ENCODE results near the gene SOAT2. TPM values are rescaled to one million over a fixed set of nuclear protein-coding genes. Genes with fewer than 3 reads are reported as not detected.
A peak's percentile ranks its signal among the peaks of the same experiment; 100 is the strongest.

SOAT2 gene
- total and polyA plus RNA-seq, 11 donors, result 0.20 to 0.27 TPM; not detected in 9

DNA sequence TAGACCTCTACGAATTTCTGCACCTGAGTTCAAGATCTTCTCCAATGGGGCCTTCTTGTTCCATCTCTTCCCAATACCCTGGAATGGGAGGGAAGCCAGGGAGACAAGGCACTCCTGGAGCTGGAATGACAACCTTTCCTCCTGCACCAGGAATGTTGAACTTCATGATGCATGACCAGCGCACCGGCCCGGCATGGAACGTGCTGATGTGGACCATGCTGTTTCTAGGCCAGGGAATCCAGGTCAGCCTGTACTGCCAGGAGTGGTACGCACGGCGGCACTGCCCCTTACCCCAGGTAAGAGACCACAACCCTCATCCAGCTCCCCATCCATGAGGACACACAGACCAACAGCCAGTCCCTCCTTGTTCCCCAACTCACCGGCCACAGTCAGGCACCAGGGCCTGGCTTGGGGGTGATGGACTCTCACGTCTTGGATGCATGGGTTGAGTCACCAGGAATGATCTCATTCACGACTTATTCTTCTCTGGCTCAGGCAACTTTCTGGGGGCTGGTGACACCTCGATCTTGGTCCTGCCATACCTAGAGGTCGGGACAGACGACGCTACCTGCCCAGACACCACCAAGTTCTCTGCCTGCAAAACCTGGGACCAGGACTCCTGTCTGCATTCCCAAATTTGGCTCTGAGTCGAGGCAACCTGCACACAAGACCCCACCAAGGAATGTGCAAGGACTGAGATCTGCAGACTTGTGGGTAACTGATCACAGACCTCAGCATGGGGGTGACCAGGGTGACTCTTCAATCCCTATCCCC lies 20.5 kb downstream of the SOAT2 start:
- H3K4me1 ChIP-seq, result no peaks in the 10 kb centered on the region
- ATAC-seq (no peak), DNase-seq (peak in 1 of 5 donors; percentile 12)
- TF ChIP-seq, protein P1, sequence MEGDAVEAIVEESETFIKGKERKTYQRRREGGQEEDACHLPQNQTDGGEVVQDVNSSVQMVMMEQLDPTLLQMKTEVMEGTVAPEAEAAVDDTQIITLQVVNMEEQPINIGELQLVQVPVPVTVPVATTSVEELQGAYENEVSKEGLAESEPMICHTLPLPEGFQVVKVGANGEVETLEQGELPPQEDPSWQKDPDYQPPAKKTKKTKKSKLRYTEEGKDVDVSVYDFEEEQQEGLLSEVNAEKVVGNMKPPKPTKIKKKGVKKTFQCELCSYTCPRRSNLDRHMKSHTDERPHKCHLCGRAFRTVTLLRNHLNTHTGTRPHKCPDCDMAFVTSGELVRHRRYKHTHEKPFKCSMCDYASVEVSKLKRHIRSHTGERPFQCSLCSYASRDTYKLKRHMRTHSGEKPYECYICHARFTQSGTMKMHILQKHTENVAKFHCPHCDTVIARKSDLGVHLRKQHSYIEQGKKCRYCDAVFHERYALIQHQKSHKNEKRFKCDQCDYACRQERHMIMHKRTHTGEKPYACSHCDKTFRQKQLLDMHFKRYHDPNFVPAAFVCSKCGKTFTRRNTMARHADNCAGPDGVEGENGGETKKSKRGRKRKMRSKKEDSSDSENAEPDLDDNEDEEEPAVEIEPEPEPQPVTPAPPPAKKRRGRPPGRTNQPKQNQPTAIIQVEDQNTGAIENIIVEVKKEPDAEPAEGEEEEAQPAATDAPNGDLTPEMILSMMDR (IDR thresholded peaks at IDR 0.05), result no peak
- no peak for TF ChIP-seq POLR2A (IDR thresholded peaks at IDR 0.05)
- H3K9me3 ChIP-seq, result no peaks in the 10 kb centered on the region
- H3K36me3 ChIP-seq, result no peaks in the 10 kb centered on the region
- 90 to 95% (median 93%) methylated on average over 10 to 16 of the region's 16 CpGs for WGBS, 4 donors
- intact Hi-C loops (cut with DNase I), result no loop called here
- no peaks in the 10 kb centered on the region for H3K27me3 ChIP-seq
- no peak overlapping the region for H3K4me3 ChIP-seq
- H3K27ac ChIP-seq, result no peak overlapping the region

GRCh38 chr12:53124352-53124723 lies 21.1 kb downstream of the SOAT2 start:
- no peaks in the 10 kb centered on the region for H3K4me1 ChIP-seq
- H3K4me3 ChIP-seq, result no peak overlapping the region
- peak in 1 of 5 donors; percentile 1 for DNase-seq
- H3K27me3 ChIP-seq, result no peaks in the 10 kb centered on the region
- H3K36me3 ChIP-seq, result no peaks in the 10 kb centered on the region
- intact Hi-C loops (cut with DNase I), result no loop called here
- no peak for TF ChIP-seq POLR2A (IDR thresholded peaks at IDR 0.05)
- TF ChIP-seq, protein P1 (IDR thresholded peaks at IDR 0.05), result no peak
- no peaks in the 10 kb centered on the region for H3K9me3 ChIP-seq
- H3K27ac ChIP-seq, result no peak overlapping the region
- no peak for ATAC-seq

- intact Hi-C loops (cut with DNase I), result no loop called here
- ATAC-seq (no peak), DNase-seq (no peak)
- TF ChIP-seq, protein P1 (IDR thresholded peaks at IDR 0.05), result no peak
- TF ChIP-seq POLR2A (IDR thresholded peaks at IDR 0.05), result no peak
- H3K4me3 ChIP-seq, result no peak overlapping the region
- no peaks in the 10 kb centered on the region for H3K27me3 ChIP-seq
- no peaks in the 10 kb centered on the region for H3K36me3 ChIP-seq
- H3K9me3 ChIP-seq, result no peaks in the 10 kb centered on the region
- no peak overlapping the region for H3K27ac ChIP-seq
- WGBS, 4 donors, result 80 to 88% (median 81%) methylated on average over 1 of the region's 1 CpG
- no peaks in the 10 kb centered on the region for H3K4me1 ChIP-seq
These were observed 23.9 kb downstream of the SOAT2 start for GRCh38 chr12:53127169-53127568.

DNA sequence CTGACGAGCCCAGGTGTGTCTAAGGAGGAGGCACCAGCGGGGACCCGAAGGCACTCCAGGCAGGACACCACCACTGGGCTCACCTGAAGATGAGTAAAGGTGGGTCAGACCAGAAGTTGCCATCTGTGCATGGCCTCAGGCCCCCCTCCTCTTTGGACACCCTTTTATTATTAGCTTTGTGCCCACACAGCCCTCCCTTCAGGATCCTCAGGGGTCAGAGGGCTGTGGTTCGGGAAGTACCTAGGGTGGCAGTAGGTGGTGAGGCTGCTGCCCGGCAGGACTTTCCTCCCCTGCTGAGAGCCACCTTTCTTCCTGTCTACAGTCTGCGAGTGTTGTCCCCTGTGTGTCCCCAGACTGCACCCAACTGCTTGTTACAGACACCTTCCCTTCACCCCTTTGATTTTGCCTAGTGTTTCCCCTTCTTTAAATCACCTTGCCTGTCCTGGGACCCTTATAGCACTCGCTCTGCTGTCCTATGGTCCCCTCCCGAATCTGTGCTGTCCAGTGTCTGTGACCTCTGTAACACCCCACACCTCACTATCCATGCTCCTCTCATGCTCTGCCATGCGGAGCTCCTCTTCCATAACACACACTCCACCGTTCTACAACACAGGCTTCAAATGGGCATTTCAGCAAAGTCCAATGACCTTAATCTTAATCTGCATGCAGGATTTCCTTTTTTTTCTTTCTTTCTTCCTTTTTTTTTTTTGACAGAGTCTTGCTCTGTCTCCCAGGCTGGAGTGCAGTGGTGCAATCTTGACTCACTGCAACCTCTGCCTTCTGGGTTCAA lies 25.7 kb downstream of the SOAT2 start:
- Histone ChIP-seq H3K9me3 (no peaks in the 10 kb centered on the region), H3K4me3 (no peak overlapping the region), H3K36me3 (no peaks in the 10 kb centered on the region), H3K27ac (no peak overlapping the region), H3K27me3 (no peaks in the 10 kb centered on the region), H3K4me1 (no peaks in the 10 kb centered on the region)
- TF ChIP-seq, protein P1 (IDR thresholded peaks at IDR 0.05), result no peak
- TF ChIP-seq POLR2A (IDR thresholded peaks at IDR 0.05), result no peak
- 79 to 84% (median 82%) methylated on average over 9 to 10 of the region's 10 CpGs for WGBS, 4 donors
- intact Hi-C loops (cut with DNase I), result no loop called here
- DNase-seq, result peak in 1 of 5 donors; percentile 11
- peak in 1 of 4 donors; percentile 34 for ATAC-seq
